ENCODE results near the gene BCL2.

The BCL2 gene

DNA sequence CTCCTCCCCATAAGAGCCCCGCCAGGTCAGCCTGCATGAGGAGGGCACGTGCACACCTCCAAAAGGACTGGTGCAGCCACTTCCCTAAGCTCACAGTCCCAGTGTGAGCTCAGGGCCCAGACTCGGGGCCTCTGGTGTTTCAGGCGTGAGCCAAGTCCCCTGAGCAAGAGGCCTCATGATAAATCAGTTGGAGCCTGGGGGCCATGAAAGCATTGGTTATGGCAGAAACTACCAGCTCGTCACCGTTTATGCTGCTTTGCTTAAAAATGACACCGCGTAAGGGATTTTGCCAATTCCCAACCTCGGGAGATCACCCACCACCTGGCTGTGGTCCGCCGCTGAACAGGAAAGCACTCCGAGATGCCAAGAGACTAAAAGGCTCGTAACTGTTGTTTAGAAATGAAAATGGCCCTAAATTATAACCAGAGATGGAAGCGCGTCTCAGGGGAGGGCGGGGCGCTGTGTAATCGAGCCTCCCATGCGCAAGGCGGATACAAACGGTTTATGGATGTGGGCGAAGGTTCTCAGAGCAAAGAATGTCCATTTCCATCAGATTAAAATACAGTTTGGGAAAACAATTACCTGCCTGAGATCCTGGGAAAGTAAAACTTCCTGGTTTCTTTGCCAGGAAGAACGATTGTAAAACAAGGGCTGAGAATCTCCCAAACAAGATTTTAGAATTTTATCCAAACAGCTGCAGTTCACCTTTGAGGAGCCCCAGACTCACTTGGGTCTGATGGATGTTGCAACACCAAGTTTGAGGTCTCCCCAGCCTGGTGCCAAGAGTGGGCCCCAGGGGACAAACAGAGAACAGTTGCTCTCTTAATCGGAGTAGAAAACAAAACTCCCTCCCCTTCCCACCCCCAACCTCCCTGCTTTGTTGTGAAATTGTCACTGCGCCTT is 141.4 kb downstream of the BCL2 start:
- DNase-seq = no peak

DNA sequence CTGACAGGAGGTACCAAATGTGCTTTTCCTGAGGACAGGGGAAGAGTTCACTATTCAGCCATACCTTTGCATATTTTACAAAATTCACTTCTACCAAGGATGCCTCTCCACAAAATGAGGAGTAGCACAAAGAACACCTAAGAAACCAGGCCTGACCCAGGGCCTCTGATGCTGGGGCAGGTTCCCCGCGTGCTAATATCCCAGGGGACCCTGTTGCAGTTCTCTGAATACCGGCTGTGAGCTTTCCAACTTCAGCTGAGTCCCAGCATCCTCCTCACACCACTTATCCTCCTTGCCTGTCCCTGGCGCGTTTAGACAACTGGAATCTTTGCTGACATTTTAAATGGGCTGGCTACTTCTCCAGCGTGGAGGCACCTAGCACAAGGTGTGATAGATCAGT is 142.3 kb downstream of the BCL2 start:
- no peak for DNase-seq

DNA sequence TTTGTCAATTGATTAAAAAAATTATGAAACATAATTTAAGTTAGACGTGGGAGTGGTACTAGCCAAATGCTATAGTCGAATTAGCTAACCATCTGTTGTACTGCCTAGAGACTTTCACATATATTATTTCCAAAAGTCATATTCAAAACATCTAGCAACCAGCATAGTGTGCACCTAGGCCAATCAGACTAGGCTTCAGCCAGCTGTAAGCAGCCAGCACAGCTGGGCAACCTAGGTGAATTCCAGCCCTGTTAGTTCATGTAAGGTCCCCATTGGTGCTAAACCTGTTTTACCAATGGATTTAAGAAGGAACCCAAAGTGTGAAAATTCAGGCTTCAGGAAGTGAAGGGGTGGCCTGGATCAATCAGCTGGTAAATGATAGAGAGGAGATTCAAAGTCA is 144.3 kb downstream of the BCL2 start:
- no peak for DNase-seq

DNA sequence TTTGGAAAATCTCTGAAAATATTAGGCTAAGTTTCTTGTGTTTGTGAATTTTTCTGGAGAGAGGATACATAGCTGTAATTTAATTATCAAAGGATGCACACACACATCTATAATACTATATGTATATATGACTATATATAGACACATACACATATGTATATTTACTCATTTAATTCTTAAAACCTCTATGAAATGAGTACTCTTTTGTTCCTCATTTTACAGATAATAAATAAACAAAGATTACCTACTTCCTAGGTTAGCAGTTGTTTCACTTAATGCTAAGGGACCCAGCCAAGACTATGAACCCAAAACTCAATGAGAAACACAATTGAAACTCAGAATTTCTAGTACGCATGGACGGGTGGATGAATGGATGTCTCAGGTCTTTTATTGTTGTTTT is 145.6 kb downstream of the BCL2 start:
- DNase-seq = no peak

DNA sequence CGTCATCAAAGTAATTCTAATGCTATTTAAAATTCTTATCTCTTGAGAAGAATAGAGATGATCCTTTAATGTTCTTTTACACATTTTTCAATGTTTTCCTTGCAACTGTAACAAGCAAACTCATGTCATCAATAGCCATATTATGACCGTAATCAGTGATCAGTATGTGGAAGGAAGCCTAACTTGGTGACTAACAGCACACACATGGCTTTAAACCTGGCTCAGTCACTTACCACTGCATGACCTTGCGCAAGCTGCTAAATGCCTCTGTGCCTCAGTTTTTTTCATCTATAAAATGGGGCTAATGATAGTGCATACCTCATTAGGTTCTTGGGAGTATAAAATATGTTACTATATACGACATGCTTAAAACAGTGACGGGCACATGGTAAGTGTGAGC is 149.7 kb downstream of the BCL2 start:
- DNase-seq = no peak

DNA sequence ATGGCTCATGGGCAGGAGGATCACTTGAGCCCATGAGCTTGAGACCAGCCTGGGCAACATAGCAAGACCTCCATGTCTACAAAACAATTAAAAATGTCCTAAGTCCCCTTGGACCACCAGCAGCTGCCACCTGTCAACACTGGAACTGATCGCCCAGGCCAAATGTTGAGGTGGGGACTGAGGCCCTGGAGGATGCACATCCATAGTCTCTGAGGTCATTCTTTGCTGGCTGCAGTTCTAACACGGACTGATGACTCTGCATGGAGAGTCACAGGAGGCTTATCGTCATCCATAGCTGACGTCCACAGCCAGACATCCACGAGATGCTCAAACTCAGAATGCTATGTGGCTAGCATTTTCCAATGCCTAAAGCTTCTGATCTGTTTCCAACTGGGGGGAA is 151.3 kb downstream of the BCL2 start:
- no peak for DNase-seq

DNA sequence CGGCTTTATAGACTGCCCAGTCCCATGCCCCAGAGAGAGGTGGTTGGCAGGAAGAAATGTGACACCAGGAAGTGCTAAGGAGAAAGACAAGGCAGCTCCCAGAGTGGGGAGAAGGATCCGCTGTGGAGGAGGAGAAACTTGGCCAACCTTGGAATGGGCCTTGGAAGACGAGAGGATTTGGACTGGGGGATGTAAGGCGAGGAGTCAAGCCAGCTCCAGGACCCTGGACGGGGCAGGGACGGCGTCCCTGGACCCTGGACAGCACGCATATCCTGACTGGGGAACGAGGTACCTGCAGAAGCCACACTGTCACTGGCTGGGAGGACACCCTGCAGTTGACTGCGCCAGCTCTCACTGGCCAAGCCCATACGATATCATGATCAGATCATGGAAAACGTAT is 153.4 kb downstream of the BCL2 start:
- DNase-seq = no peak

DNA sequence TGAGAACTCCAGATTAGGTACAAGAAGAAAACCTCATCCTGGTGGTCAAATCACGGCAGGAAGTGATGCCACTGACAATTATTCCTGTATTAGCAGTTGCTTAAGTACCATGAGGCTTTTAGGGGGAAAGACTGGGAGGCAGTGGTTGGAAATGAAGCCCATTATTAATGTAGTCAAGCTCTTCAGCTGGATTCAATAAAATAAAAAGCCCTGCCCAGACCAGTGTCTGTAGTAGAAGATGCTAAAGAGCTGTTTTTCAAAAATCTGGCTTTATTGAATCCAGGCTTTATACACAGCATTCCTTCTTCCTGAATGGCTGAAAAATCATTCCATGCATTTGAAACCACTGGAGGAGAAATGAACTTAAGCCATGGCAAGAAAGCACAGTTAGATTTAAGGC is 155.2 kb downstream of the BCL2 start:
- no peak for DNase-seq

DNA sequence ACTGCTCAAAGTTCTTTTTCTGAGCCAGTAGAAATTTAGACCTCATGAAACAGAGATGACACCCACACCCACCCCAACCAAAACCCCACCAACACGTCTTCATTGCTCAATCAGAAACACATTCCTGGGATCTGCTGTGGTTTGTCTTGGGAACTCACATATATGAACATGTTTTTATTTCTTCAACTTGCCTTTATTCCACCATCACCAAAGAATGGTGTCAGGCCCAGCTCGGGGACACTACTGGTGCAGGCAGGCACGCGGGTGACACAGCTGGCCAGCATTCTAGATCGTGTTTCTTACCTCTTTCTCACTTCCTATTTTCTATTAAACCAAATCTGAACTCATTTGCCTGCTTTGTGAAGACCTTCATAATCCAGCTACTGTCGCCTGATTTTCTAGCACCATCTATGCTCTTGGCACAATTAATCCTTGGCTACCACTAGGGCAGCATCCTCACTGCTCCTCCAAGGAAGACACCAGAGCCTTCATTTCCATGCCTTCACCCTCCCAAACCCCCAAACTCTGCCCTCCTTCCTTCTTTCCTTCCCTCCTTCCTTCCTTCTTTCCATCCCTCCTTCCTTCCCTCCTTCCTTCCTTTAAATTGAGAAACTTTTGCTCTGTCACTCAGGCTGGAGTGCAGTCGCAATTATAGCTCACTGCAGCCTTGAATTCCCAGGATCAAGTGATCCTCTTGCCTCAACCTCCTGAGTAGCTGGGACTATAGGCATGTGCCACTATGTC is 157.1 kb downstream of the BCL2 start:
- peak; percentile 47 for DNase-seq

DNA sequence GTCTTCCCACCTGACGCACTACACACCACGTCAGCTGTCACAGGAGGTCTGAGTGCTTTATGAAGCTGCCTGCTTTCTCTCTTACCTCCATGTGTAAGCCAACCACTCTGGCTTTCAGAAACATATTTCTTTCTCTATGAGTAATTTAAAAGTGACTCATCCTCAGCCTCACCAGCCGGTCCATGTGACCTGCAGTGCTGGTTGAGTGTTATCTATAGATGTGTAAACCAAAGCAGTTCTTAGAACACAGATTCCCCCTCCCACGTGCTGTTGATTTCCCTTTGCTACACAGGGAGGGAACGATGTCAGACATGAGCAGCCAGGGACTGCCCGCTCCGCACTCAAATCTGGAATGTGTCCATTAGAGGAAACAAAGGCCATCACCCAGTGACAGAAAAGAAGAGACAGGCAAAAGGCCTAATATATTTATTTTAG is 157.8 kb downstream of the BCL2 start:
- peak; percentile 85 for DNase-seq

DNA sequence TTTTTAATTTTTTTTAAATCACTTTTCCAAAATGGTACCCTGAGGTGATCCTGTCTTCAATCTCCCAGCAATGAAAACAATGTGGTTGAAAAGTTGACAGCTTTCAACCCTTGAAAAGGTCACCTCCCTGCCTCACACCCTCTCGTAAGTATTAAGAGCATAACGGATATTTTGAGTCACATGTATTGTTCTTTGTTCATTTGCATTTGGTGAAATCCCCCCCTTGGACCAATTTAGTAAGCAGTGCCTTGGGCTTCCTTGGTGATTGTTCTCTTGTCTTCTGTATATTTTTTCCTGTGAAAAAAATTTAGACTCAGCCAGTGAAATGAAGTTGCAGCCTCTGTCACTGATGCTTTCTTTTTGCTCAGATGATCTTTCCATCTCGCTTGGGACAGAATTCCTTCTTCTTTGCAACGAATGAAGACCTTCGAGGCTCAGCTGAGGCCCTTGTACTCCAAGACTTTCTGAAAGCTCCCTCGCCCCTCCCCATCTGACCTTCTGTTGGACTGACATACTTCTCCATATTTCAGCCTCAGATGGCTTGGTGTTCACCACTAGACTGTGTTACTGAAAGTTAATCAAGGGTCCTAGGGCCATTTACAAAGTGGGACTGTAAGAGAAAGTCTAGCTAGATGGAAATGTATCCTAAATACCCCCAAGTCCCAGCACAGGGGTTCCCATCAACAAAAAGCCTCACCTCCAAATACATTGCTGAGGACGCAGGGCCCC is 158.4 kb downstream of the BCL2 start:
- peak; percentile 53 for DNase-seq

DNA sequence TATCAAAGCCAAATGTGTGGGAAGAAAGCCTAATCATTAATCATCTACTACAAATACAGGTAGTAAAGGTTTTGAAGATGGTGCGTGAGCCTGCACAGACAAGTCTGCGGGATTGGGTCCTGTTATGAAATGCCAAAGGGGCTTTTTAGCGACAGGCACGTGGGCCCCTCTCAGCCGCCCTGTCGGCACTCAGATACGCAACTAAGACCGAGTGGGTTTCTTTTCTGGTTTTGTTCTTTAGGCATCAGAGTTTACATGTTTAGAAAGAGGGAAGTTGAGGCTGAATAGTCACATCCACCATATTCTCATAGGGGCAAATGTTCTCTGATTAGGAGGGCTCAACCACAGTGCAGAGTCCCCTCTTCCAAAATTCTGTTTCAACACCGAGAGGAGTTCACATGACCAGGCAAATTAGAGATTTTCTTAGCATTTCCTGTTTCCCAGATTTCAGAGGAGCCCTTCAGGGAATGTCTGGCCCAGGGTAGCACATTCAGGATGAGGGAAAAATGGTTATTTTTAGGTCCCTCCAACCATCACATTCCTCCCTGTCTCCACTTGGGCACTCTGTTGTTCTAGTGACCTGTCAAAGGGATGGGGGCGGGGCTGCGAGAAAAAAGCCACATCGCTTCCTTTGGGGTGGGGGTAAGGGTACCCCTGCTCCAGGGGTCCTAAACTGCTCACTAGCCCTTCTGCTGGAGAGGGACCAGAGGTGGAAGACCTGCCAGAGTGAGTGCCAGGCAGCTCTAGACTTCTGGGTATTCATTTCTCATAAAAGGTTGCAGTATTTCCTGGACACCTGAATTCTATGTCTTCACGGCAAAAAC is 159.2 kb downstream of the BCL2 start:
- DNase-seq = no peak

DNA sequence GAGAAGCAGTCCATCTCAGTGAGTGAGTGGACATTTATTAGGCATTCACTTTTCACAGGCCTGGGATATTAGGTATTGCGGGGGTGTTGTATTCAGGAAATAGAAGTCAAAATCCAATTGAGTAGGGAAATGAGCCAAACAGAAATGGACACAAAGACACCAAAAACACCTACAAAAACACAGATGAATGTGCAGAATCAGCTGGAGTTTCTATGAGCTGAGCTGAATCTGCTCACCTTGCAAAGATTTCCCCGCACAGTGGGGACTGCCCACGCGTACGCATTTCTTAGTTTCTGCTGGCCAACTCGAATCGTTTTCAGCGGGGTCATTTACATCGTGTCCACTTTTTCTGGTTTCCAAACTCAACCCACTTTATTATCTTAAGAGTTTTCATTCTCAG is 160.0 kb downstream of the BCL2 start:
- DNase-seq = peak; percentile 60

DNA sequence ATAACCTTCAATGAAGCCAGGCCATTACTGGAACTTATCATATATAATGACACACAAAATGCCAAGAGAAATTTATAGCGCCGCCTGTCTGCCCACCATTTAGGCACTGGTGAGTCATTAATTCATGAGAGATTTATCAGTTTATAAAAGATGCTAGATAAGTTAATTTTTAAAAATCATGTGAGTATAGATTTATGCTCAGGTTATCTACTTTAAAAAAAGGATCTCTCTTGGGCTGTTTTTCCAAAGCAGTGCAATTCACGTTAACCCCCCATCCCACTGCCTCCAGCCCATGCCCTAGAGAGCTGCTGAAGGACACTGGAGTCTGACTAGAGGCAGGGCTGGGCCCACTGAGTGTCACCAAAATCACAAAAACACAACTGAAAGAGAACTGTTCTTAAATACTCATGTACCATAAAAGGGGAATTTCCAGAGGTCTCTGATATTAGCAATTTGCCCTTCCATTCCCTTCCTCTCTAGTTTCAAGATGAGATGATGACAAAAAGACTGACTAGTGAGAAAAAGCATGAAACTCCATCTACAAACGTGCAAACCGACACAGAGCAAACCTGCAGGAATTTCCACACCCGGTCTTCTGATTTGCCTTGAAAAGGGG is 160.8 kb downstream of the BCL2 start:
- DNase-seq = peak; percentile 66

DNA sequence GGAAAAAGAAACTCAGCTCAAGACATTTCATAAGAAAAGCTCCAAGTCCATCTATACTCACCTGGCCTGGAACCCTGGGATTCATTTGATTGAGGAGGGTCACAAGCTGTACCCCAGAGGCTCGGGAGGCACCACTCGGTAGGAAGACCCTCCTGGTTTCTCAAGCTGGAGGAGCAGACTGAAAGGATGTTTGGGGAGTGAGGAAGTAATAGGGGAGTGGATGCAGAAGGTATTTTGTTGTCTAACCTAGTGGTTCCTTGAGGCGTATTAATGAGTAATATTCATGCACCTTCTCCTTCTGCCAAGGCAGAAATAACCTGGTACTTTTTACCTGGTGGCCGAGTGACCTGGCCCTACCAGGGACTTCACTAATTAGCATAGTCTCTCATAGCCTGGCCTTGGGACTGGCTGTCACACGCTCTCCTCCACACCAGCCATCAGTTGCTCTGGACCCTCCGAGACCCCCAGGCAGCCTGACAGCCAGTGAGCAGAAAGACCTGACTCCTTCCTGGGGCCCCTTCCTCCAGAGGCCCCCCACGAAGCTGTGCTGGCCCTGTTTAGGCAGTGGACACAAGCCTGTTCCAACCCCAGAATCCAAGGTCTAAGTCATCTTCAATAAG is 161.4 kb downstream of the BCL2 start:
- DNase-seq = no peak

DNA sequence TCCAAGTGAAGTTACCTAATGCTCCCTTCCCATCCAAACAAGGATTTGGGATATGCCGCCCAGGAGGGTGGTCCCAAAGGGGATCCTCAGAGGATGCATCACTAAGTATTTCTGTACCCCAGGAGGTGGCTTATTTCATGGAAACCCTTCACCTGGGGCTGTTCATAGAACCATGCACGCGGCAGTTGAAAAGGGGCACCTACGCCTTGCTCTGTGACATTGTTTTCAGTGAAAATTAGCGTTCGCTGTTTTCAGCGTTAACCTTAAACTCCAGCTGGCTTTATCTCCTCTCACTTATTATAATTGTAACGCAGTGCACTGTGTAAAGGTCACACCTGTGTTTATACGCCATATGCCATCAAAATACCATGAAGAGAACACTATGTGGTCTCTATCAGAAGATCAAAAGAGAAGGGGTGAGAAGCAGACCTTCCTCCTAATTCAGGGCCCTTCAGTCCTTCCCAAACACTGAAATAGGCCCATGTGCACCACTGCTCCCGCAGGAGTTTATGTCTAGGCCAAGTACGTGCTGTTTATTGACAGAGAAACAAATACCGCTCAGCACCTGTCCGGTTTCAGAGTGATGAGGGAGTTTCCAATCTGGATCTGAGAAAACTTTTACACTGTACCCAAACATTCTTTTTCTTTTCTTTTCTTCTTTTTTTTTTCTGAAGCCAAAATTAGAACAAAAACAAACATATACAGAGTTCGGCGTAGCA is 162.1 kb downstream of the BCL2 start:
- no peak for DNase-seq

DNA sequence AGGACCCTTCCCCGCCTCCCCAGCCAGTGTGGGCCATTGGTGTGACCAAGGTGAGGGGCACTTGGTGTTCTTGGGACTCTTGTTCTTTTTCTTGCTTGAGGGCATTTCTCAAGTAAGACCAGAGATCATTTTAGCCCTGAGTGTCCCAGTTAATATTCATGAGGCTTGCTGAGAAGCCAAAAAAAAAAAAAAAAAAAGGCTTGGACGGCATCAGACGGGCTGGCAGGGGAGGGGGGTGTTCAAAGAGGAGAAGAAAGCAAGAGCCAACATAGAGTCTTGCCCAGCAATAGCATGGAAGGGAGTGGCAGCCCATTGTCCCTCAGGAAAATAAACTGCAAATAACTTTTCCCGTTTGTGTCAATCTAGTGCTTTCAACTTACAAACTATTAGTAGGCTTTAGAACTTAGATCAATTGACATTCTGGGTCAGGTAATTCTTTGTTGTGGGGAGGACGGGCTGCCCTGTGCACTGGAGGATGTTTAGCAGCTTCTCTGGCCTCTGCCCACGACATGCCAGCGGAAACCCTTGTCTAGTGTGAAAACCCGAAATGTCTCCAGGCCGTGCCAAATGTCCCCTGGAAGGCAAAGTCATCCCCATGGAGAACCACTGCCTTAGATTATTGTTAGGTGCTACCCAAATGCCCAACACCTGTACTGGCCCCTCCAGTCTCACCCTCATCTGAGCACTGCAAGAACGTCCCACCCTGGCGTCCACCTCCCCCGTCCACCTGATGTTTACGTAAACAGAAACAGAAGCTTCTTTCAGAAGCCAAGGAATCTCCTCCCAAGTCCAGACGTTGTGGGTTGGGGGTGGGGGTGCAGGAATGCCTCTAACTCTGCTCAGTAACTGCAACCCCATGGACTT is 163.4 kb downstream of the BCL2 start:
- DNase-seq = no peak

DNA sequence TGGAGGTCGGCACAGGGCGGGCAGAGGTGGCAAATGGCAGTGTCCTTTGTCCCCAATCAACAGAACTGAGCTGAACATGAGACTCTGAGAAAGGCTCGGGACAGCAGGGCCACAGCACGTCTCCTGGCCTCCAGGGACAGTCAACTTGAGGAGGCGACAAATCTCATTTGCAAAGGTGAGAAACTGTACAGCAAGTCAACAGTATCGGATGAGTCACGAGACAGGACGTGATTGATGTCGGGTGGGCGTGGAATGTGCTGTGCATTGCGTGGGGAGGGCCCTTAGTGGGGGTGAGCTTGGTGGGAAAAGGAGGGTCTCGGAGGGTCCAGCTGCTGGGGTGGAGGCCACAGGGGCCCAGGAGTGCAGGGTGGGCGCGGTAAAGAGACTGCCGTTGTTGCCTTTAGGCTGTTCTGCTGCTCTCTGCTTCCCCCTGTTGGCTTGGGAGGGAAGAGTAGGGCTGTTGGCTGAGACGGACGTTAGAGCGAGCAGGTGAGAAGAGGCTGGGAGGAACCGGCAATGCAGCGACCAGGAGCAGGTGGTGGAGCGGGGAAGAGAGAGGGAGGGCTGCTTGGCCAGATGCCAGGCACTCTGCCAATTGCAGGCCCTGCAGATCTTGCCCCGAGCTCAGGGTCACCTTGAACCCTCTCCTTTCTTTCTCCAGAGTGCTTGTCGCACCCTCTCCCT is 164.3 kb downstream of the BCL2 start:
- peak; percentile 87 for DNase-seq

Data from stimulated activated CD4-positive, alpha-beta T cell treated with anti-CD3 and anti-CD28 coated beads, Interleukin-15, amount 100 ng/mL, for 24 hours (primary cell).